Brain microvascular endothelial cell (primary cell): ENCODE results near the gene TCF3.

ENCODE experiments used
- DNase-seq: peaks from one replicate; pipeline ENCODE4 v3.0.0-alpha.2; 2020
- H3K27ac ChIP-seq: fragments of 250-450 bp; sonication (Bioruptor Pico); 2 replicates; pipeline ENCODE4 v1.5.1; 2020; ENCODE audit warnings: mild to moderate bottlenecking, moderate library complexity
- H3K27me3 ChIP-seq: fragments of 250-450 bp; sonication (Bioruptor Pico); replicated peaks from 2 replicates; pipeline ENCODE4 v1.5.1; 2020; ENCODE audit warnings: mild to moderate bottlenecking
- H3K36me3 ChIP-seq: fragments of 250-450 bp; sonication (Bioruptor Pico); replicated peaks from 2 replicates; pipeline ENCODE4 v1.5.1; 2020; ENCODE audit warnings: mild to moderate bottlenecking
- H3K4me3 ChIP-seq: 2 replicates; pipeline ENCODE4 v1.5.1; 2011; ENCODE audit warnings: low read depth, mild to moderate bottlenecking, control low read depth, low read length, moderate library complexity
- in situ Hi-C: cut with HindIII; loops from 2 replicates; pipeline ENCODE4 v1.10.0; 2017; ENCODE audit warnings: low sequenced_read_pairs, low pct_ligation_motif_present
- TF ChIP-seq, protein P1 (sequence below): IDR thresholded peaks from 2 replicates; pipeline ENCODE4 v1.5.1; 2011; ENCODE audit warnings: low read depth, mild to moderate bottlenecking, moderate library complexity, low read length, control low read depth, inconsistent platforms; ENCODE audit errors: missing control alignments

Gene TCF3

DNA sequence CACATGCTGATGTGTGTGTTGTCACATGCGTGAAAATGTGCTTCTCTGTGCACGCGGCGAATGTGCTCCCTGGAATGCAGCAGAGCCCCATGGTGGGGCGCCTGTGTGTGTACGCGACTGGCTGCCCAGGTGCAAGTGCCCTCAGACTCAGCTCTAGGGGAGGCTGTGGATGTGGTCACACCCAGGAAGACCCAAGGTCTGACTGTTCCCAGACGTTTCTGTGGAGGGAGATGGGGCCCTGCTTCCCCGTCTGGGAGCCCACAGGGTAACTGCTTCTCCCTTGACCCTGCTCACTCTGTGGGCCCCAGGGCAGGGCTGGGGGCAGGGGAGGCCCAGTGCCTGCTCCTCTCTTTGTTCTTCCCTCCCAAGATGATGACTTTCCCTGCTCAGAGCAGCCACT is 39.3 kb downstream of the TCF3 start:
- Histone ChIP-seq H3K27ac (no peak overlapping the region), H3K4me3 (no peak overlapping the region), H3K36me3 (peaks cover 53% of the 10 kb centered on the region), H3K27me3 (no peaks in the 10 kb centered on the region)
- in situ Hi-C loops = no loop called here
- no peak for DNase-seq
- TF ChIP-seq, protein P1, sequence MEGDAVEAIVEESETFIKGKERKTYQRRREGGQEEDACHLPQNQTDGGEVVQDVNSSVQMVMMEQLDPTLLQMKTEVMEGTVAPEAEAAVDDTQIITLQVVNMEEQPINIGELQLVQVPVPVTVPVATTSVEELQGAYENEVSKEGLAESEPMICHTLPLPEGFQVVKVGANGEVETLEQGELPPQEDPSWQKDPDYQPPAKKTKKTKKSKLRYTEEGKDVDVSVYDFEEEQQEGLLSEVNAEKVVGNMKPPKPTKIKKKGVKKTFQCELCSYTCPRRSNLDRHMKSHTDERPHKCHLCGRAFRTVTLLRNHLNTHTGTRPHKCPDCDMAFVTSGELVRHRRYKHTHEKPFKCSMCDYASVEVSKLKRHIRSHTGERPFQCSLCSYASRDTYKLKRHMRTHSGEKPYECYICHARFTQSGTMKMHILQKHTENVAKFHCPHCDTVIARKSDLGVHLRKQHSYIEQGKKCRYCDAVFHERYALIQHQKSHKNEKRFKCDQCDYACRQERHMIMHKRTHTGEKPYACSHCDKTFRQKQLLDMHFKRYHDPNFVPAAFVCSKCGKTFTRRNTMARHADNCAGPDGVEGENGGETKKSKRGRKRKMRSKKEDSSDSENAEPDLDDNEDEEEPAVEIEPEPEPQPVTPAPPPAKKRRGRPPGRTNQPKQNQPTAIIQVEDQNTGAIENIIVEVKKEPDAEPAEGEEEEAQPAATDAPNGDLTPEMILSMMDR = no peak

- Histone ChIP-seq H3K27ac (no peak overlapping the region), H3K36me3 (peaks cover 53% of the 10 kb centered on the region), H3K4me3 (no peak overlapping the region), H3K27me3 (no peaks in the 10 kb centered on the region)
- TF ChIP-seq, protein P1 = no peak
- in situ Hi-C loops = no loop called here
- no peak for DNase-seq
These were observed 40.0 kb downstream of the TCF3 start for GRCh38 chr19:1612114-1613086.

- Histone ChIP-seq H3K36me3 (peaks cover 45% of the 10 kb centered on the region), H3K27me3 (no peaks in the 10 kb centered on the region), H3K4me3 (no peak overlapping the region), H3K27ac (no peak overlapping the region)
- TF ChIP-seq, protein P1 = no peak
- in situ Hi-C loops = no loop called here
- no peak for DNase-seq
These were observed 41.1 kb downstream of the TCF3 start for GRCh38 chr19:1611353-1611752.

GRCh38 chr19:1610579-1610978 is 41.8 kb downstream of the TCF3 start:
- H3K4me3 ChIP-seq = no peak overlapping the region
- H3K27me3 ChIP-seq = no peaks in the 10 kb centered on the region
- in situ Hi-C loops = no loop called here
- H3K36me3 ChIP-seq = peaks cover 40% of the 10 kb centered on the region
- no peak for DNase-seq
- TF ChIP-seq, protein P1 = no peak
- H3K27ac ChIP-seq = no peak overlapping the region

DNA sequence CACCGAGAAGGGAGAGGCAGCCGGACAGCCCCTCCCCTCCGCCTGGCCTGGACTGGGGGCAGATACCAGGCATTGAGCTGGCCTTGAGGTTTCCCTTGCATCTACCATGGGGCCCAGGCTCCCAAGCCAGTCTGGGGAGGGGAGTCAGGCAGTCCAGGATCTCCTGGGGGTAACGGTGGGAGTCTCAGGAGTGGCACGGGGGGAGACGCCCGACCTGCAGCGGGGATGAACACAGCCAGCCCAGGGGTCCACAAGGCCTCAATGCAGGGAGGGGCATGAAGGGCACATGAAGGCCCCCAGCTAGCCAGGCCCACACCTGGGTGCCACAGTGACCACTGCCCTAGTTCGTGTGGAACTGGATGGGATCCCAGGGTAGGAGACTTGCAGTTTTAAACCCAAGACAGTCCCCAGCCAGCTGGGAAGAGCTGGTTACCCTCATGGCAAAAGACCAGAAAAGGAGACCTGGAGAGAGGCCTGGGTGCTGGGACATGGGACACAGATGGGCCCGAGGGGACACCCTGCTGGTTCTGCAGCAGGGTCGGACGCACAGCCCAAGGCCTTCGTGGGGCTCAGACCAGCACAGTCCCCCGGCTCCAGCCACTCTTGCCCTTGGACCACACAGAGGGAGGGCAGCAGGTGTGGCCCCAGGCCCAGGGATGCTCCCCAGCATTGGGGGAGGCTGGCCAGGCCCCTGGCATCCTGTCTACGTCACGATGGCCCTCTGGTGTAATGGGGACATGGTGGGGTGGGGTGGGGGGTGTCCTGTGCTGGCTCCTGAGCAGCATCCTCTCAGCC is 42.5 kb downstream of the TCF3 start:
- no peak overlapping the region for H3K27ac ChIP-seq
- H3K4me3 ChIP-seq = no peak overlapping the region

More for the DNA sequence above, 42.5 kb downstream of the TCF3 start:
- TF ChIP-seq, protein P1 = no peak
- Histone ChIP-seq H3K27me3 (no peaks in the 10 kb centered on the region), H3K36me3 (peaks cover 33% of the 10 kb centered on the region)
- in situ Hi-C loops = no loop called here
- no peak for DNase-seq
